ENCODE results near the gene ELK4.

GRCh38 chr1:205613854-205614412 lies 17.9 kb downstream of the ELK4 start:
- TF ChIP-seq JUN (CRISPR knock-in tag; IDR thresholded peaks at IDR 0.05) (no peak), ISL2 (CRISPR knock-in tag; IDR thresholded peaks at IDR 0.05) (no peak), SMAD3 (CRISPR knock-in tag; IDR thresholded peaks at IDR 0.05) (no peak), REL (CRISPR knock-in tag; conservative IDR thresholded peaks at IDR 0.05) (no peak), POLR2A (IDR thresholded peaks at IDR 0.05; ENCODE audit: insufficient read depth in 1 of 2, low read depth in 2 of 2, low read length in 2 of 2) (no peak), ZFP36 (IDR thresholded peaks at IDR 0.05; ENCODE audit: borderline replicate concordance, low read depth, low read length, partially characterized antibody) (no peak), ZSCAN29 (CRISPR knock-in tag; conservative IDR thresholded peaks at IDR 0.05) (no peak), TAF1 (CRISPR knock-in tag; IDR thresholded peaks at IDR 0.05) (no peak), ZNF501 (CRISPR knock-in tag; IDR thresholded peaks at IDR 0.05) (no peak), JUND (CRISPR knock-in tag; IDR thresholded peaks at IDR 0.05) (no peak)
- TF ChIP-seq, protein P1, sequence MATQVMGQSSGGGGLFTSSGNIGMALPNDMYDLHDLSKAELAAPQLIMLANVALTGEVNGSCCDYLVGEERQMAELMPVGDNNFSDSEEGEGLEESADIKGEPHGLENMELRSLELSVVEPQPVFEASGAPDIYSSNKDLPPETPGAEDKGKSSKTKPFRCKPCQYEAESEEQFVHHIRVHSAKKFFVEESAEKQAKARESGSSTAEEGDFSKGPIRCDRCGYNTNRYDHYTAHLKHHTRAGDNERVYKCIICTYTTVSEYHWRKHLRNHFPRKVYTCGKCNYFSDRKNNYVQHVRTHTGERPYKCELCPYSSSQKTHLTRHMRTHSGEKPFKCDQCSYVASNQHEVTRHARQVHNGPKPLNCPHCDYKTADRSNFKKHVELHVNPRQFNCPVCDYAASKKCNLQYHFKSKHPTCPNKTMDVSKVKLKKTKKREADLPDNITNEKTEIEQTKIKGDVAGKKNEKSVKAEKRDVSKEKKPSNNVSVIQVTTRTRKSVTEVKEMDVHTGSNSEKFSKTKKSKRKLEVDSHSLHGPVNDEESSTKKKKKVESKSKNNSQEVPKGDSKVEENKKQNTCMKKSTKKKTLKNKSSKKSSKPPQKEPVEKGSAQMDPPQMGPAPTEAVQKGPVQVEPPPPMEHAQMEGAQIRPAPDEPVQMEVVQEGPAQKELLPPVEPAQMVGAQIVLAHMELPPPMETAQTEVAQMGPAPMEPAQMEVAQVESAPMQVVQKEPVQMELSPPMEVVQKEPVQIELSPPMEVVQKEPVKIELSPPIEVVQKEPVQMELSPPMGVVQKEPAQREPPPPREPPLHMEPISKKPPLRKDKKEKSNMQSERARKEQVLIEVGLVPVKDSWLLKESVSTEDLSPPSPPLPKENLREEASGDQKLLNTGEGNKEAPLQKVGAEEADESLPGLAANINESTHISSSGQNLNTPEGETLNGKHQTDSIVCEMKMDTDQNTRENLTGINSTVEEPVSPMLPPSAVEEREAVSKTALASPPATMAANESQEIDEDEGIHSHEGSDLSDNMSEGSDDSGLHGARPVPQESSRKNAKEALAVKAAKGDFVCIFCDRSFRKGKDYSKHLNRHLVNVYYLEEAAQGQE (IDR thresholded peaks at IDR 0.05; ENCODE audit: borderline replicate concordance in 1 of 2, low read depth in 1 of 2, low read length in 2 of 2) = no peak
- TF ChIP-seq, protein P2, sequence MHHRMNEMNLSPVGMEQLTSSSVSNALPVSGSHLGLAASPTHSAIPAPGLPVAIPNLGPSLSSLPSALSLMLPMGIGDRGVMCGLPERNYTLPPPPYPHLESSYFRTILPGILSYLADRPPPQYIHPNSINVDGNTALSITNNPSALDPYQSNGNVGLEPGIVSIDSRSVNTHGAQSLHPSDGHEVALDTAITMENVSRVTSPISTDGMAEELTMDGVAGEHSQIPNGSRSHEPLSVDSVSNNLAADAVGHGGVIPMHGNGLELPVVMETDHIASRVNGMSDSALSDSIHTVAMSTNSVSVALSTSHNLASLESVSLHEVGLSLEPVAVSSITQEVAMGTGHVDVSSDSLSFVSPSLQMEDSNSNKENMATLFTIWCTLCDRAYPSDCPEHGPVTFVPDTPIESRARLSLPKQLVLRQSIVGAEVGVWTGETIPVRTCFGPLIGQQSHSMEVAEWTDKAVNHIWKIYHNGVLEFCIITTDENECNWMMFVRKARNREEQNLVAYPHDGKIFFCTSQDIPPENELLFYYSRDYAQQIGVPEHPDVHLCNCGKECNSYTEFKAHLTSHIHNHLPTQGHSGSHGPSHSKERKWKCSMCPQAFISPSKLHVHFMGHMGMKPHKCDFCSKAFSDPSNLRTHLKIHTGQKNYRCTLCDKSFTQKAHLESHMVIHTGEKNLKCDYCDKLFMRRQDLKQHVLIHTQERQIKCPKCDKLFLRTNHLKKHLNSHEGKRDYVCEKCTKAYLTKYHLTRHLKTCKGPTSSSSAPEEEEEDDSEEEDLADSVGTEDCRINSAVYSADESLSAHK (CRISPR knock-in tag; IDR thresholded peaks at IDR 0.05; ENCODE audit: borderline replicate concordance) = no peak
- TF ChIP-seq, protein P3, sequence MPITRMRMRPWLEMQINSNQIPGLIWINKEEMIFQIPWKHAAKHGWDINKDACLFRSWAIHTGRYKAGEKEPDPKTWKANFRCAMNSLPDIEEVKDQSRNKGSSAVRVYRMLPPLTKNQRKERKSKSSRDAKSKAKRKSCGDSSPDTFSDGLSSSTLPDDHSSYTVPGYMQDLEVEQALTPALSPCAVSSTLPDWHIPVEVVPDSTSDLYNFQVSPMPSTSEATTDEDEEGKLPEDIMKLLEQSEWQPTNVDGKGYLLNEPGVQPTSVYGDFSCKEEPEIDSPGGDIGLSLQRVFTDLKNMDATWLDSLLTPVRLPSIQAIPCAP (CRISPR knock-in tag; IDR thresholded peaks at IDR 0.05; ENCODE audit: low read depth) = no peak
